Thoracic aorta endothelial cell (primary cell): Measurements from ENCODE around the gene UROD. TPM values are rescaled to one million over a fixed set of nuclear protein-coding genes. Genes with fewer than 3 reads are reported as not detected.

ENCODE experiments used
- total RNA-seq: library from RNA; depleted of rRNA; stranded (reverse); fragments of >200 nt; gene quantifications from 2 replicates; pipeline ENCODE4 v1.2.3, GENCODE V29; 2012

Gene UROD
- total RNA-seq: 136 TPM in 2 replicates

DNA sequence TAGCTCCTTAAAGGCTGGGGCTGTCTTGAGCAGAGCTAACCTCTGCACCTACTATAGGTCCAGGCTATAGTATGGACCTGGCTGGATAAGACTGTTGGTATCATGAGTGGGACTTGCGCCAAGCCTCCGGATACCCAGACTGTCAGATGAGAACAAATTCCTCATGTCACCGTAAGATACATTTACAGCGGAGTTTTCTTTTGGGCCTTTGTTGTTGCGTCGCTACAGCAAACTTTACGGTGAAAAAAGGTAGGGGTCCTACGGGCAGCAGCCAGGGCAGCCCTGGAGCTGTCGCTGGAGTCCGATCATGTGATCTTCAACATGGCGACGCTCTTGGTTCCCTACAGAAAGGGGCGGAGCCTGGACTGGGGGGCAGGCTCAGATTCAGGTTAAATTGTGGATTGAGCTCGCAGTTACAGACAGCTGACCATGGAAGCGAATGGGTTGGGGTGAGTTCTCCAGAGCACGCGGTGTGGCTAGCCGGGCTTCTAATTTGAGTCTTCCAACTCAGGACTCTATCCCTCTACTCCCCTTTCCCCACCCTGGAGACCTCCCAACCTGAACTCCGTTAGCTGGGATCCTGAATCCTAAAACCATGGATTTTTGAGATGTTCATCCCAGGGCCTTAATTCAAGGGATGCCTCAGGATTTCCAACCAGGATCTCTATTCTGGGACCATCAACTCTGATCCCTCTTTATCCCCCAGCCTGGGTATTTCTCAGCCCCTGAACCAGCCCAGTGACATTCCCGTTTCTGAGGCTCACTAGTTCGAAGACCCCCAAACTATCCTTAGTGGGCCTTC is at the start of gene UROD:
UROD (plus strand) TSS at position 418 of the 802 bp plus-strand sequence; CDS start at position 430, 12 bp downstream.

DNA sequence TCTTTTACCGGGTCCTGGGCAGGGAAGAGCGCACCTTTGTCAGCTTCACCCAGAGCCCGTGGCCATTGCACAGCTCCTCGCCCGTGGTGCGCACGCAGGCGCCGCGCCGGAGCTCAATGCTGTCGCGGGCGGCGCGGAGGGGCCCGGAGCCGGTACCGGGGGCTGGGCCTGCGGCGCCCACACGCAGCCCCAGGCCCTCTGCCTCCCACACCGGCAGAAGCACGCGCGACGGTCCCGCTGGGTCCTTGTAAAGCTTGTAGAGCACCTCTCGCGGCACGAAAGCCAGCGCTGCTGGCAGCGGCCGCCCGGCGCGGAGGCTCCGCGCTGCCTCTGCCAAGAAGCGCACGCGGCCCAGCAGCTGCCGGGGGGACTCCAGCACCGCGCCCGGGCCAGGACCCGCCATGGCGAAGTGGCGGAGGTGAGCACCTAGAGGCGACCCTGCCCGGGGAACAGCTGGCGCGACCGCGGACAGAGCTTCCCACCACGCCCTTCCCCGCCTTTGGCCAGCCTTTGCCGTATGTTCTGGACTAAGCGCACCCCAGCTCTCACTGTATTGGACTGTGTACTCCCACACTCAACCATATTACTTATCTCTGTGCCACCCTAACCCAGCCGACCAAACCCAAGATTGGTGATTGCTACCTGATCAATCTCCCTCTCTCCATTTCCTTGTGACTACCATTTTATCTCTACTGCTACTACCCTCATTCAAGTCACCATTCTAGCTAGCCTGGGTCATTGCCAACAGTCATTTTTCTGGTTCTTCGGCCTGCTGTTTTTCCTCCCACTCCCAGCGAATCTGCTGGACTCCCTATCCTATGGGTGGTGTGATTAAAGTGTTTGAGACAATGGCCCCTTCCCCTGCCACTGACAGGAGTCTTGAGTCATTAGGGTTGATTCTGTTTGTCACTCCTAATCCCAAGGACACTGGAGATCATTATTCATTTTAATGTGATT is 921 bp upstream of the UROD start, which contains the start of gene HECTD3:
HECTD3 (minus strand) TSS at position 470 of the 957 bp plus-strand sequence; CDS start at position 403, 67 bp downstream.

Other genes starting within 250 kb of the UROD start
- 1,505 and 1,508 TPM in 2 replicates for gene RPS8, start 236.7 kb upstream of the UROD start, total RNA-seq
- 0.07 TPM in 1 of 2 replicates, not detected in the other for gene BEST4, start 224.1 kb upstream of the UROD start, total RNA-seq
- 34.6 and 46.9 TPM in 2 replicates for gene PLK3, start 211.9 kb upstream of the UROD start, total RNA-seq
- gene DYNLT4, start 204.9 kb upstream of the UROD start, total RNA-seq: 0.22 TPM in 1 of 2 replicates, not detected in the other
- 14.3 and 17.2 TPM in 2 replicates for gene BTBD19, start 203.7 kb upstream of the UROD start, total RNA-seq
- gene PTCH2, start 169.0 kb upstream of the UROD start, total RNA-seq: 0.13 and 0.29 TPM in 2 replicates
- 38.6 and 46.1 TPM in 2 replicates for gene EIF2B3, start 25.7 kb upstream of the UROD start, total RNA-seq
- 39.0 and 40.8 TPM in 2 replicates for gene HECTD3, start 930 bp upstream of the UROD start, total RNA-seq
- gene ZSWIM5, start 194.4 kb downstream of the UROD start, total RNA-seq: 0.53 and 0.65 TPM in 2 replicates